ENCODE measurements around the gene ZNF605.

- TF ChIP-seq POLR2A (IDR thresholded peaks at IDR 0.05) (no peak), CTCF (IDR thresholded peaks at IDR 0.05) (no peak), POLR2AphosphoS5 (IDR thresholded peaks at IDR 0.05) (no peak)
These were observed 86.6 kb downstream of the ZNF605 start for GRCh38 chr12:132869551-132869950.
